OCI-M1 (cell line): ENCODE measurements around the gene C2CD5.
"Not testable (repeated sequence)": the region's sequence is repeated elsewhere in the genome, so short reads cannot be mapped to it uniquely, and the experiment has no call there.

Source experiments
- DNase-seq: peaks from one replicate; lab custom pipeline; 2025; lab: John Stamatoyannopoulos, UW

C2CD5 gene

DNA sequence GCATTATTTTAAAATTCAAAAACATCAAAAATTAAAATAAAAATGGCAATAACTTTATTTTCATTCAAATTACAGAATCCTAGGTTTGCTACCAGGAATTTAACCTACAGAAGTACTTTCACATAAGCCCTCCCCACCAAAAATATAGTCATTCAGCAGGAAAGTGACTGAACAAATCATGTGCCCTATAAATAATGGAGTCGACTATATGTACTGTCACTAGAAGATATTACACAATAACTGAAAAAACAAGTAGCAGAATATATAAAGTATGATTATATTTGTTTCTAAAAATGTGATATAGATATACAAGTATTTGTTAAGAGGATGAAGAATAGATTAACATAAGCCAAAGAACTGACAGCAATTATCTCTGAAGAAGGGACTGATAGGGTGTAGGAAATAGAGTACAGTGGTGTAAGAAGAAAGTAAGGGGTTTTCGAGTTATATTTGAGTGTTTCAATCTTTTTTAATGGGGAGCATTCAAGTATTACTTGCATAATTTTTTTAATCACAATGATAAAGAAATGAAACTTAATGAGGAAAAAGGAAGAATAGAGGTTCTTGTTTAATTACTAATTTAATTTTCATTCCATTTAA lies 7.9 kb downstream of the C2CD5 start:
- no peak for DNase-seq

DNA sequence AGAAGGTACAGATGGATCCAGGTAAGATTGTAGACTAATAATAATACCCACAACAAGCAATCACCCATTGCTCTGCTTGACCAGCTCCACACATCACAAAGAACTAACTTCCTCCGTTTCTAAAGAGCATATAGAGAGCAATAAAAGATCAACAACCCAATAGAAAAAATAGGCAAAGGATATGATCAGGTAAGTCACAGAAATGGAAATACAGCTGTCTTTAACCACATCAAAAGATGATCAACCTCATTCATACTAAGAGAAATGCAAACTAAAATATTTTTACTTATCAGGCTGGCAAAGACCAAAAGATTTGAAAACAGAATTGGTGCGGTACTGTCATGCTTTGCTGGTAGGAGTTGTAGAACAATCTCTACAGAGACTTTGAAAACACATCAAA lies 8.9 kb downstream of the C2CD5 start:
- DNase-seq = no peak

DNA sequence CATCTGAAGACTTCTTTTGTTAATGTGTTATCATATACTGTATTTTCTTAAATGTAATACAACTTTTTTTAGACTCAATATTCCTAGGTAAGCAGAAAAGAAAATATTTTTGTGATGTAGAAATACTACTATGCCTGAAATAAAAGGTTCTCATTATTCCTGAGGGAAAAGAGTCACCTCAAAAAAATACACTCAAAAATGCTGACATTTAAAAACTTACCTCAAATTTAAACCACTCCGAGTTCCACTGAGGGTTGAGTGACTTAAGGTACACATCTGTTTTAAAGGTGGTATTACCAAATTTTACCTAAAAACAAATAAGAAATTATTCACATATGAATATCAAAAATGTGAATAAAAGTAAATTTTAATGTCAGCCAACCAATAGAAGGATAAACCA lies 9.3 kb downstream of the C2CD5 start:
- DNase-seq = no peak

DNA sequence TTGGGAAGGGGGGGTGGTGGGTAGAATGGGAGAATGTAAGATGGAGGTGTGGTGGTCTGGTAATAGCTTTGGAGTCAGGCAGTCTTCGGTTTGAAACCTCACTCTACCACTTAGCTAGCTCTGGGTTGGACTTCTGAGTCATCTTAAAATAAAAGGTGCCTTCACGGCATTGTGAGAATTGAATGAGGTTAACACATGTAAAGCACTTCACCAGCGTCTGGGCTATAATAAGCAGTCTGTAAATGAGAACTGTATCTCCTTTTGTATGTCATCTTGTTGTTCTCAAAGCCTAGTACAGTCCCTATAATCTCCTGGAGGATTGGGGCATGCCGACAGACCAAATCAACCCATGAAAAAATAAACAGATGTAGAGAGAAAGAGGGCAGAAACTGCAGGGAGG lies 11.2 kb downstream of the C2CD5 start:
- no peak for DNase-seq

DNA sequence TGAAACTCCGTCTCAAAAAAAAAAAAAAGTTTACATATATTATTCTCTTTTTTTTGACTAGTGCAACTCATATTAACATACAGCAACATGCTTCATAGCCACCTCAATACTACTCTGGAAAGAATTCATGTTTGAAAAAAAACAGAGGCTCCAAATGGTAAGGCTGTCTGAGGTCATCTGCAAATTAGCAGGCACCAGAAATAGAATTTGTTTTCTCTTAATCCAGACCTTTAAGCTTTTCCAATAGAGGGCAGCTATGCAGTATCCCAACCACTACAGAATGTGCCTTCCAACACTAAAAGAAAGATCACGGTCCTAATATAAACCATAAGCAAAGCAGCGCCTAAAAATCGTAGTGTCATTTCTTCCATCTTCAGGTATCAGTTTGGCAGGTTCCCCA lies 12.0 kb downstream of the C2CD5 start:
- no peak for DNase-seq

DNA sequence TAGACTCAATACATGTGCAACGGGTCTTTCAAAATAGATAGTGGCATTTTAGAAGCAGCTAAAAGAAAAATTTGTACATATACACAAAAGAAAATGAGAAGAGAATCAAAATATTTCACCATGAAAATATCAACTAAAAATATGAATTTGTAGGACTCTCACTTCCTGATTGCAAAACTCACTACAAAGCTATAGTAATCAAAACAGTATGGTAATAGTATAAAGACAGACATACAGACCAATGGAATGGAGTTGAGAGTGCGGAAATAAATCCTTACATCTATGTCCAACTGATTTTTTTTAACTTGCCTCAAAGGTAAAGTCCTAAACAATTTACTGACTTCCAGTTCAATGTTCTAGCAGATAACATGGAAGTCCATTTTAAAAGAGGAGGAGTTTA lies 13.1 kb downstream of the C2CD5 start:
- DNase-seq = no peak

DNA sequence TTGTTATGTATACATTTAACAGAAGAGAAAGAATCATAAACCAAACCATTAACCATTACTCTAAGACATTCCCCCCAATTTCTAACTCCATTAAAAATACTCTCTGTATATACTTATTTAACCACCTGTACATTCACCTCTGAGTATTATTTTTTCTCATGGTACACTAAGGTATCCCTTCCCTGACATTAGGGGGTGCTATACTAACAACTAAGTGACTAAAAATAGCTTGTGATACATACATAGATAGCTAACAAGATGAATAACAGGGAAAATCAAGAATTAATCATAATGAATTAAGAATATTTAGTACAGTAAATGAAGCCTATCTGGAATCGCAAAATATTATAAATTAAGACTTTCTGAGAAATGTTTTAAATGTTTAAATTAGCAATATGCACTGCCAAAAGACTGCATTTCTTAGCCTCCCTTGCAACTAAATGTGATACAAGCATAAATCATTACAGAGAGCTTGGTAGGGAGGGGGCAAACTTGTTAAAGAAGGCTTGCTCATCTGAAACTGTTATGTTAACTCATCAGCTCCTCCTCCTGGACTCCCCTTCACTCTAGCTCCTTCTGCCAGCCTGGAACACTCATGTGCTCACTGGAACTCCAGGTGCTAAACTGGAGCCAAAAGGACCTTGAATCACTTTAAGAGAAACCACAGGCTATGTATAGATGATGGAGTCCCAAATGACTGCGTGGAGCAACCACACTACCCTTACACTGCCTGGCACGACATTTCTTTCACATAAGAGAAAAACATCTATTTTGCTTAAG lies 14.9 kb downstream of the C2CD5 start:
- peak; percentile 65 for DNase-seq

DNA sequence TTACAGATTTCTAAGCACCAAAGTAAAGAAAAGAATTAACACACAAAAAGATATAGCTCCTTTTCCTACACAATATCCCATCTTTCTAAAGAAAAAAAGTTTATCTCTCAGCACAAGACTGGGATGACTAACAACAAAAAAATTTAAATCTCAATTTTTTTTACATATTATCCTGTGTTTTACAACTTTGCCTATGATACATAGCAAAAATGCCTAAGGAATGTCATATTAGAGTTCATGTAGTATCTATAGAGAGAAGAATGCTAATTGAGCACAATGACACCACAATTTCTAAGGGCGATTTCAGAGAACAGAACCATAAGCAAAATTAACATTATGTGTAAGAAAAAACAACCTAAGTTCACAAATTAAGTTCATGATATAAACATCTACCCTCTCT lies 16.3 kb downstream of the C2CD5 start:
- DNase-seq = no peak

DNA sequence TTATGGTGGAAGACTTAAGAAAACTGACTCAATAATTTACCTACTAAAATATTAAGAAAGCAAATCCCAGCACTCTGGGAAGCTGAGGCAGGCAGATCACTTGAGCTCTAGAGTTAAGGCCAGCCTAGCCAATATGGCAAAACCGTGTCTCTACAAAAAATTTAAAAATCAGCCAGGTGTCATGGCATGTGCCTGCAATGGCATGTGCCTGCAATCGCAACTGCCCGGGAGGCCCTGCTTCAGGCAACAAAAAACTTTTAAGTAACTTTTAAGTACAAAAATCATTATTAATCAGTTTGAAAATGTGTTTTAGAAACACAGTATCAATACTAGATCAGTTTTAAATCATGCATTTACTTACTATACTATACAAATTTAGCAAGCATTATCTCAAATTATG lies 17.5 kb downstream of the C2CD5 start:
- no peak for DNase-seq

DNA sequence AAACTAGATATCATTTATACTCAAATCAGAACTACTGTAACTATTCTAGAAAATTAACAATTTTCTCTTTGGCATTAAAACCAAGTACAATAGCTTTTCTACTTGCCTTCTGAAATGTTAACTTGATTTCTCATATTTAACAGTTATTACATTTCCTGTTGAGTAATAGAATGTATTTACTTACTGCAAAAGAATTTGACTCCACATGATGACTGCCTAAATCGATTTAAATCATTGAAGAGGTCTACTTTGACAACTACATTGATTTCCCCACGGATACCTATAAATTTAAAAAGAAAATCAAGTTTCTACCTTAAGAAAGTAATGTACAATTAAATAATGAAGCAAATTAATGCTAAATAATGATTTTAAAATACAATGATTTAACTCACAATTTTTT lies 18.9 kb downstream of the C2CD5 start:
- no peak for DNase-seq

DNA sequence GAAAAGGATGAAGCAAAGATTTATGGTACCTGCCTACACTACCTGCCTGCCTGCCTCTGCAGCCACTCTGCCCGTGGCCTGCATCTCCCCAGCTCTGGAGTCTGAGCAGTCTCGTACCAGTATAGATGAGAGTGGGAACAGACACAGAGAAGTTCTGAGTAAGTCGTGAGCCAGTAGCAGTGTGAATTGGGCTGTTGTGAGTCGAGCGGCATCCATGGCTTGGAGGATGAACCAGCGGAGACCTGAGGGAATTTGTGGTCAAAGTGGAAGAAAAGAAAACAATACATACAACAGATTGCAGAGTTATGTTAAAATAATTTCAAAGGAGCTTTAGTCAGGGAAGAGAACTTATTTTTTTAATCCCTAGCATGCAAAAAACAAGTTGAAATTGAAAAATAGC lies 25.3 kb downstream of the C2CD5 start:
- no peak for DNase-seq

DNA sequence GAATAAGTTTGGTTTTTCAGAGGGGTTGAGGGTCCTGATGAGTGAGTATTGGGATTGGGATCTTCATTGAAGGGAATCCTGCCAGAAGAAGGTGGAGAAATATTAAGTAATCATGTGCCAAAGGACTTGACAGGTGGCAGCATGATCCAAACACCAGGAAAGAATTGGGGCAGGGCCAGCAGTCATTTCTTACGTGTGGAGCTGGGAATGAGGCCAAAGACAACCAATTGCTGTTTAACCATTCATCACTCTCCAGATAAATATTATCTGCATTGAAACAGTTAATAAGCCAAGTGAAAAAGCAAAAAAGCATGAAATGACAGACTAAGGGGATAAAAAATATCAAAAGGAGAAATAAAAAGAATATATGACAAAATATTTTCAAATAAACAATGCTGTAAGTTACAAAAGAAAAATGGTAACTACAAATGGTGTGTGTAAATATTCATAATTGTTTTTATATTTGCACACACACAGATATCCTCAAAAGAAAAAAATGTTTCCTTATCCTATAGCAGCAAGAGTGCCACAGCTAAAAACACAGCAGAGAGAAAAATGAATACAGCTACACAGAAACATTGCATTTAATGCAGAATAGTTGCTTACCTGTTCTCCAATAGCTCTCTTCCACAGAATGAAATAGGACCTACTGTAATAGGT lies 26.2 kb downstream of the C2CD5 start:
- DNase-seq = no peak

DNA sequence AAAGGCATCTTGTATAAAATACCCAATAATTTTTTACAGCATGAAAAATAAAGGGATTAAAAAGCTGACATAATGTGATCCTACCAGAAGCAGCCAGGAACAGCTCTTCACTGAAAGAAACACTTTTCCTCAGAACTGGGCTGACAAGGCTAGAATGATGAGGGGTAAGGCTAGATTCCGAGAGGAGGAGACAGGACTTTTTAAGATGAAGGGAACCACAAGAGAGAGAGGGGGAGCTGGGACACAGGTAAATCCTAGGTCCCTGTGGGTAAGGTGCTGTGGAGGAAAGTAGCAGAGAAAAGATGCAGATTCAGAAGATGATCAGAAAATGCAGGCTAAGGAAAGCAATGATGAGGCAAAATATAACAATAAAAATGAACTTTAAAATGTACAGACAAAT lies 29.5 kb downstream of the C2CD5 start:
- no peak for DNase-seq

DNA sequence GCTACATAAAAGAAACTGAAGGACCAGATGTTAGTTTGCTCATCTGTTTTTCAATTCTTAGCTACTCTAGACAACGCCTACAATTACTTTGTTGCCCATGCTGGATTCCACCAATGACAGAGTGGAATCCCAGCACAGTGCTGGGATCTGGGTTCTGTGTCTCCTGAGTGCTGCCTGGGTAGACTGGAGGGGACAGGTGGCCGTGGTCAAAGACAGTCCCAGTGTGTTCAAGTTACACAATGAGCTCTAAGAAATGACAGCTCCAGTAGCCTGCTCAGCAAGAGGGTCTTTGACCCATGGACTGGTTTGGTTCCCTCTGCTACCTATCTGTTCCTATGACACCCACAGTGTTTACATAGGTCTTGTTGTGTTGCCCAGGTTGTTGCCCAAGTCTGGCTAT lies 38.5 kb downstream of the C2CD5 start:
- no peak for DNase-seq

DNA sequence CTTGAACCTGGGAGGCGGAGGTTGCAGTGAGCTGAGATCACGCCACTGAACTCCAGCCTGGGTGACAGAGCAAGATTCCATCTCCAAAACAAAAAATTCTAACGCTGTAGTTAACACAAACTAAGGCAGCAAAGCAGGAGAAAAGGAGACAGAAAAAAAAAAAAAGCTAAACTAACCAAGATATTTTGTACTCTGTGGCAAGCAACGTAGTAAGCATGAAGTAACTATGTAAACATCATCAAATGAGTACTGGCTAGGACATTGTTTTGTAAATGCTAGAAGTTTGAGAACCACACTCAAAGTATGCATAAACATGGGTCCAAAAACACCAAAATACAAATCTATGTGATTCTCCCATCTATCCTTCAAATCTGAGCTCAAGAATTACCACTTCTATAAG lies 44.2 kb downstream of the C2CD5 start:
- no peak for DNase-seq

DNA sequence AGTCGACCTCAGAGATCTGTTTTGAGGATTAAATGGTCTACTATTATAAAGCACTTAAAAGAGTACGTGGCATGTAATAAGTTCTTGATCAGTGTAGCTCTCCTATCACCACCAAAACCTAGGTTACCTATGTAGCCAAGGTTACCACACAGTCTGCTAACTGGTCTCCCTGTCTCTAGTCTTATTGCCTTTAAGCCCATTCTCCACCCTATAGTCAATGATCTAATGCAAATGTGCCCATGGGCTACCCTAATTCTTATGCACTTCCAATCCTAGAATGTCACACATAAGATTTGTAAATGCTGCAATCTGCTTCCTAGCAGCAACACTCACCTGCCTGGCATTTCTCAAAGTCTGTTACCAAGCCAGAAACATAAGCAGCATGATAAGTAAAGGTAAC lies 44.9 kb downstream of the C2CD5 start:
- no peak for DNase-seq

DNA sequence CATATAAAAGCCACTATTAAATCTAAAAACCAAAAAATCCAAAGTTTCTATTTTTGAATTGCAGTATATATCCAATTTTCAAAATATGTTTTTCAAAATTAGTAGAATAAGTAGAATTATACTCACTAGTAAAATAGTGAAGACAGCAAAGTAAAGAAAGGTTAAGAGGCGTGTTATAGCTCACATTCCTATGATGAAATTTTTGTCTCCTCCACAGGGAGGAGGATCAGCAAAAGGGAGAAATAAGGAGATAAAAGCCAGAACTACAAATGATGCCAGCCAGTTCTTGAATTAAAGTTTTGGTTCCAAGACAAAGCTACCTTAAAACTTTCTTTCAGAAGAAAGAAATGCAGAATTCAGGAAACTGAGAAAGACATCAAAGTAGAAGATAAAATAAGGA lies 50.0 kb downstream of the C2CD5 start:
- no peak for DNase-seq

DNA sequence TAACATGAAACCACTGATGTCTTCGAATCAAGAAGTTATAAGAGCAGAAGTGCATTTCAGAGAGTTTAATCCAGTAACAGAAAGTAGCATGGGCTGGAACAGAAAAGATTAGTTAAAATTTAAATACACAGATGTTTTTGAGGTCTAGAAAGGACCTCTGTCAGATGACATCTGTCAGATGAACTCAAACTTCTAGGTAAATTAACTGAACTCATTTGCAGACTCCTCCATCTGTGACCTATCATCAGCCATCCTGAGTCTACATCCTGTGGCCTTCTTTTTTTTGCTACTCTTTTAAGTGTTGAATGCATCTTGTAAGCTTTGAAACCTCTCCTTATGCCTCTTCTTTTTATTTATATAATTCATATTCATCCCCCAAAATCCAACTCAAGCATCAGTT lies 53.3 kb downstream of the C2CD5 start:
- DNase-seq = no peak

DNA sequence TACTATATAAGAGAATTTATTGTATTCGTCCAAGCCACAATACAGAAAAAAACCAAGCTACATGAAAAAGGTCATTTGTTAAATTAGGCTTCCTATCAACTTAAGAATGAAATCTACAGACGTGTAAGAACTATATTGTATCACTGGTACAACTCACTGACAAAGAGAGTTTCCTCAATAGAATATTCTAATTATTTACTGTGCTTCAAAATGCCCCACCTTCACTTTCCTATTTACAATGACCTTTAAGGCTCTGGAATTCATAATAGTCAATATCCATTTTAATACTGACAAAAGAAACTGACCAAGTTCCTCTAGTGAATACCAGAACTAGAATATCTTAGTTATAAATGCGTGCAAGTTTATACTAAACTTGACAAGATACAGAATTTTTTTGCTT lies 55.9 kb downstream of the C2CD5 start:
- no peak for DNase-seq

DNA sequence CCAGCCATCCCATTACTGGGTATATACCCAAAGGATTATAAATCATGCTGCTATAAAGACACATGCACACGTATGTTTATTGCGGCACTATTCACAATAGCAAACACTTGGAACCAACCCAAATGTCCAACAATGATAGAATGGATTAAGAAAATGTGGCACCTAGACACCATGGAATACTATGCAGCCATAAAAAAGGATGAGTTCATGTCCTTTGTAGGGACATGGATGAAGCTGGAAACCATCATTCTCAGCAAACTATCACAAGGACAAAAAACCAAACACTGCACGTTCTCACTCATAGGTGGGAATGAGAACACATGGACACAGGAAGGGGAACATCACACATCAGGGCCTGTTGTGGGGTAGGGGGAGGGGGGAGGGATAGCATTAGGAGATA lies 56.7 kb downstream of the C2CD5 start:
- not testable (repeated sequence) for DNase-seq

DNA sequence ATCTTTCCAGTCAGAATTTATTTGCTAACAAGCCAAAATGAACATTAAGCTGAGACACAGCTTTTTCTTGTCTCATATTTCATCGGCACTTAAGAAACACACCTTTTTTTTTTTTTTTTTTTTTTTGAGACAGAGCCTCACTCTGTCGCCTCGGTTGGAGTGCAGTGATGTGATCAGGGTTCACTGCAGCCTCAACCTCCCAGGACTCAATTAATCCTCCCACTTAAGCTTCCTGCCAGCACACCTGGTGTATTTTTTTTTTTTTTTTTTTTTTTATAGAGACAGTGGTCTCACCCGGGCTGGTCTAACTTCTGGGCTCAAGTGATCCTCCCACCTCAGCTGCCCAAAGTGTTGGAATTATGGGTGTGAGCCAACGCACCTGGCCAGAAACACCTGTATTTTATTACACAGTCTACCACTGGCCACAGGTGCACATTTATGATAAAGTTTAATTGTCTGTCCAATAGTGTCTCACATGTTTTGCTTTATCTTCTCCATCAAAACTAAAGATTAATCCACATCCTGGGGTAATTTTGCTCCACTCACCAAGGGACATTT lies 62.7 kb downstream of the C2CD5 start:
- DNase-seq = no peak

DNA sequence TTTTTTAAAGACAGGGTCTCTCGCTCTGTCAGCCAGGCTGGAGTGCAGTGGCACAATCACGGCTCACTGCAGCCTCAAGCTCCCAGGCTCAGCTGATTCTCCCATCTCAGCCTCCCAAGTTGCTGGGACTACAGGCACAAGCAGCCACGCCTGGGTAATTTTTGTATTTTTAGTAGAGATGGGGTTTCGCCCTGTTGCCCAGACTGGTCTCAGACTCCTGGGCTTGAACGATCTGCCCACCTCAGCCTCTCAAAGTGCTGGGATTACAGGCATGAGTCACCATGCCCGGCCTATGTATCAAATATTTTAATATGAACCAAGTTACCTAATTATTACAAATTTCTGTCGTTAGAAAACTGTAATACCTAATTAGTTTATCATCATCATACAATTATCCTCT lies 63.5 kb downstream of the C2CD5 start:
- DNase-seq = not testable (repeated sequence)

DNA sequence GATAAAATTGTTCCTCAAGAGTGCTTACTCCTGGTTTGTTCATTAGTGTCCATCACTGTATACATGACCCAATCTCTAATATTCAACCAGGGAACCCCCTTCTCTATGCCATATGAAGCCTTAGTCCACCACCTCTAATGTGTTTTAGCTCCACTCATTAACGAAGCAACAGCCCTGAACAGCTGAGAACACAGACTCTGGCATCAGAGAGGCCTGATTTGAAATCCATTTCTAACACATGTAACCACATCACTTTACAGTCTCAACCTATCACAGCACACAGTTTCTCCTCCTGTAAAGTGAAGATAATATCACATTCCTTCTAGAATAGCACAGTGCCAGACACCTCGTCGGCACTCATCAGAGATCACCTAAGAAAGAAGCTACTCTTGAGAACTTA lies 64.3 kb downstream of the C2CD5 start:
- no peak for DNase-seq
